CD4-positive, alpha-beta T cell (primary cell): ENCODE measurements around the gene KCNQ1OT1. TPM values are rescaled to one million over a fixed set of nuclear protein-coding genes. Genes with fewer than 3 reads are reported as not detected.

ENCODE experiments used
- ATAC-seq: fragments of 200-7000 bp; cut with Tn5 transposase; one replicate; pipeline ENCODE4 v1.10.0; 2022; ENCODE audit warnings: mild to moderate bottlenecking; ENCODE audit not compliant: poor library complexity
- CTCF ChIA-PET: fragments of 350-600 bp; sonication (Branson Sonifier 250); formaldehyde crosslinking; loops from one replicate; lab custom pipeline; 2021; ENCODE audit warnings: antibody characterized with exemption, inconsistent platforms; lab: Charles Lee
- POLR2A ChIA-PET: fragments of 350-600 bp; sonication (Branson Sonifier 250); formaldehyde crosslinking; loops from one replicate; lab custom pipeline; 2021; ENCODE audit warnings: antibody characterized with exemption, inconsistent platforms; lab: Charles Lee
- DNase-seq, 14 experiments: peaks; one replicate each; pipeline ENCODE4 v3.0.0-alpha.2; 2013 to 2020; ENCODE audit warnings: mixed read lengths in 2 of 14
- H3K27ac ChIP-seq, 2 donors: one replicate each; pipeline versions ENCODE4 v1.5.1 to v1.7.0; 2013; ENCODE audit warnings: low read length in 2 of 2, low read depth in 1 of 2, mild to moderate bottlenecking in 1 of 2
- H3K27me3 ChIP-seq, 2 experiments: 1 replicate in 1 of 2; 2 replicates in 1 of 2; pipeline versions ENCODE4 v1.6.1 to v1.7.0; 2013; ENCODE audit warnings: low read length in 2 of 2, control low read depth in 1 of 2, mild to moderate bottlenecking in 1 of 2, moderate library complexity in 1 of 2; ENCODE audit not compliant: insufficient read depth in 2 of 2, control insufficient read depth in 1 of 2
- H3K36me3 ChIP-seq: one replicate; pipeline ENCODE4 v1.6.1; 2013; ENCODE audit warnings: low read length, control low read depth; ENCODE audit not compliant: insufficient read depth
- H3K4me1 ChIP-seq: one replicate; pipeline ENCODE4 v1.6.1; 2013; ENCODE audit warnings: low read length, control low read depth; ENCODE audit not compliant: insufficient read depth
- H3K4me3 ChIP-seq: one replicate; pipeline ENCODE4 v1.5.1; 2013; ENCODE audit warnings: mild to moderate bottlenecking, low read length, moderate library complexity
- H3K9me3 ChIP-seq, 2 experiments: 1 replicate in 1 of 2; 2 replicates in 1 of 2; pipeline versions ENCODE4 v1.6.1 to v1.7.0; 2013; ENCODE audit warnings: low read length in 2 of 2, mild to moderate bottlenecking in 2 of 2, control low read depth in 1 of 2, moderate library complexity in 1 of 2; ENCODE audit not compliant: control insufficient read depth in 1 of 2, insufficient read depth in 1 of 2
- H3K27ac Mint-ChIP-seq: one replicate; pipeline ENCODE4 v1.8.0; 2020; ENCODE audit warnings: mixed read lengths
- H3K27me3 Mint-ChIP-seq: one replicate; pipeline ENCODE4 v1.8.0; 2021; ENCODE audit warnings: mixed read lengths
- H3K36me3 Mint-ChIP-seq: one replicate; pipeline ENCODE4 v1.8.0; 2021; ENCODE audit warnings: low read depth, mixed read lengths
- H3K4me1 Mint-ChIP-seq: one replicate; pipeline ENCODE4 v1.8.0; 2021; ENCODE audit warnings: low read depth, mixed read lengths
- H3K4me3 Mint-ChIP-seq: one replicate; pipeline ENCODE4 v1.8.0; 2020; ENCODE audit warnings: mild to moderate bottlenecking, mixed read lengths
- H3K9me3 Mint-ChIP-seq: one replicate; pipeline ENCODE4 v1.8.0; 2020; ENCODE audit warnings: mixed read lengths
- CTCF ChIP-seq: fragments of 200-600 bp; IDR thresholded peaks from one replicate; pipeline ENCODE4 v1.8.0; 2022; ENCODE audit warnings: antibody characterized with exemption, mild to moderate bottlenecking
- intact Hi-C, 2 experiments: fragments of 100-400 bp; cut with DNase I in 1 of 2; cut with micrococcal nuclease in 1 of 2; formaldehyde crosslinking; loops; one replicate each; pipeline versions ENCODE4 v1.15.1 to v1.9.0; 2023 to 2025; cut with DNase I, micrococcal nuclease
- total RNA-seq, 174 experiments: library from RNA in 2 of 174; stranded (reverse) in 2 of 174; gene quantifications; one replicate each; pipeline ENCODE4 v1.2.3 and lab custom pipeline; 2021 to 2026

Gene KCNQ1OT1
- total RNA-seq, 2 experiments from 2014 or later = 0.17 to 0.22 TPM

GRCh38 chr11:2582946-2583604 is 116.7 kb downstream of the KCNQ1OT1 start:
- Histone ChIP-seq H3K27ac (no peak overlapping the region), H3K36me3 (peaks cover 8% of the 10 kb centered on the region), H3K4me3 (no peak overlapping the region), H3K27me3 (no peaks in the 10 kb centered on the region), H3K9me3 (peaks cover 0 to 4% of the 10 kb centered on the region in 2 experiments), H3K4me1 (no peaks in the 10 kb centered on the region)
- ATAC-seq (no peak), DNase-seq (peak in 3 of 14 experiments; percentile 0 to 16 (median 3))
- Mint-ChIP-seq H3K9me3 (no peaks in the 10 kb centered on the region), H3K36me3 (peaks cover 4% of the 10 kb centered on the region), H3K27me3 (no peaks in the 10 kb centered on the region), H3K4me1 (no peaks in the 10 kb centered on the region), H3K4me3 (no peak overlapping the region), H3K27ac (no peak overlapping the region)
- intact Hi-C loops = no loop called here
- POLR2A ChIA-PET = no interaction called here
- TF ChIP-seq CTCF = no peak
- CTCF ChIA-PET = no interaction called here

- intact Hi-C loops = no loop called here
- no peaks in the 10 kb centered on the region for H3K27me3 ChIP-seq
- POLR2A ChIA-PET = no interaction called here
- Mint-ChIP-seq H3K27ac (no peak overlapping the region), H3K36me3 (peaks cover 5% of the 10 kb centered on the region), H3K4me3 (no peak overlapping the region), H3K27me3 (no peaks in the 10 kb centered on the region), H3K4me1 (no peaks in the 10 kb centered on the region), H3K9me3 (no peaks in the 10 kb centered on the region)
- CTCF ChIA-PET = no interaction called here
- DNase-seq (no peak), ATAC-seq (no peak)
- no peak overlapping the region for H3K4me3 ChIP-seq
- peaks cover 8% of the 10 kb centered on the region for H3K36me3 ChIP-seq
- H3K9me3 ChIP-seq = peaks cover 0 to 4% of the 10 kb centered on the region in 2 experiments
- no peaks in the 10 kb centered on the region for H3K4me1 ChIP-seq
- no peak overlapping the region for H3K27ac ChIP-seq
- TF ChIP-seq CTCF = no peak
Measured at GRCh38 chr11:2582351-2582945, 117.3 kb downstream of the KCNQ1OT1 start.

GRCh38 chr11:2581931-2582350 is 117.9 kb downstream of the KCNQ1OT1 start:
- no peaks in the 10 kb centered on the region for H3K27me3 Mint-ChIP-seq
- ChIA-PET CTCF (no interaction called here), POLR2A (no interaction called here)
- ATAC-seq (no peak), DNase-seq (peak in 1 of 14 experiments; percentile 0)
- H3K9me3 Mint-ChIP-seq = no peaks in the 10 kb centered on the region
- Histone ChIP-seq H3K9me3 (peaks cover 0 to 4% of the 10 kb centered on the region in 2 experiments), H3K36me3 (peaks cover 8% of the 10 kb centered on the region), H3K27me3 (no peaks in the 10 kb centered on the region), H3K27ac (no peak overlapping the region), H3K4me1 (no peaks in the 10 kb centered on the region), H3K4me3 (no peak overlapping the region)
- no peak for TF ChIP-seq CTCF
- intact Hi-C loops = no loop called here
- H3K4me3 Mint-ChIP-seq = no peak overlapping the region
- peaks cover 5% of the 10 kb centered on the region for H3K36me3 Mint-ChIP-seq
- H3K27ac Mint-ChIP-seq = no peak overlapping the region
- no peaks in the 10 kb centered on the region for H3K4me1 Mint-ChIP-seq
